CD4-positive, alpha-beta T cell treated with Interleukin-2 at 100 ng/mL for 4 hours (primary cell): ENCODE results near the gene LAMC1.

Experiments used
- DNase-seq: peaks from one replicate; pipeline ENCODE4 v3.0.0-alpha.2; 2020; ENCODE audit warnings: low spot score

Gene LAMC1

GRCh38 chr1:183194527-183195141 lies 171.4 kb downstream of the LAMC1 start:
- no peak for DNase-seq

GRCh38 chr1:183195142-183195574 lies 171.9 kb downstream of the LAMC1 start:
- no peak for DNase-seq
